SKM-1 treated with dmso at 0.1 percent for 144 hours (cell line): ENCODE data around the gene ANKRD13D.

Source experiments
- DNase-seq: peaks from one replicate; lab custom pipeline; 2025; ENCODE audit not compliant: unreplicated experiment; lab: John Stamatoyannopoulos, UW

ANKRD13D gene

GRCh38 chr11:67261946-67262681 lies 27.0 kb upstream of the ANKRD13D start:
- no peak for DNase-seq

DNA sequence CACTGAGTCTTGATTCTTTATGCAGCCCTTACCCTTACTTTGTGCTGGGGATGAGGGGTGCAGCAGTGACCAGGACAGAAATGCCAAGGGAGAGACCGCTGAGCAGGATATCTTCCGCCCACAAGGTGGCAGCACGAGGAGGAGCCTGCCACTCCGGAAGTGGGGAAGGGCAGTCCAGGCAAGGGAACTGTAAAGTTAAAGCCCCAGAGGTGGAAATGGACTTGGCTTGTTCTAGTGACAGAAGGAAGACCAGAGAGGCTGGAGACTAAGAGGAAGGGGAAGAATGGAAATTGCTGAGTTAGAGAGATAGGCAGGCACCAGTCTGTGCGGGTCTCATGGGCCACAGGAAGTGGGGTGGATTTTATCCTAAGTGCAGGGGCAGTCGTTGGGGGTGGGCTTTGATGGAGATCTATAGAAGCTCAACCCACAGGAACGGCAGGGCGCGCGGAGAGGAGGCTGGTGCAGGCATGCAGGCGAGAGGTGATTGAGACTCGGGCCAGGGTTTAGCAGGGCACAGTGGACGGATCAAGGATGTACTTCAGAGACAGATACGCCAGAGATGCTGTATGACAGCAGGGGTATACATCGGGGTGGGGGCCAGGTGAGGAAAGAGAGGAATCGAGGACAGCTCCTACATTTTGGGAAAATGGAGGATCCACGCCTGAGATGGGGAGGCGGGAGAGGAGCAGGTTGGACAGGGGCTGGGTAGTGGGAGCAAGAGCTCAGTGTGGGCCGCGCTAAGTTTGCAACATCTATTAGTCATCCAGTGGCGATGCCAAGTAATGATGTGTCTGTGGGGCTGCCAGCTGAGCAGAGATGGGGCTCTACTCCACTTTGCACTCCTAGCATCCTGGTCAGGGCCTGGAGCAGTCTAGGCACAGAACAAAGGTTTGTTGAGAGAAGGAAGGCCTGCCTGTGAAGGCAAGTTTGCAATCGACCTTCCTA lies 26.1 kb upstream of the ANKRD13D start:
- DNase-seq: peak; percentile 86

GRCh38 chr11:67264260-67264659 lies 24.8 kb upstream of the ANKRD13D start:
- DNase-seq: no peak

DNA sequence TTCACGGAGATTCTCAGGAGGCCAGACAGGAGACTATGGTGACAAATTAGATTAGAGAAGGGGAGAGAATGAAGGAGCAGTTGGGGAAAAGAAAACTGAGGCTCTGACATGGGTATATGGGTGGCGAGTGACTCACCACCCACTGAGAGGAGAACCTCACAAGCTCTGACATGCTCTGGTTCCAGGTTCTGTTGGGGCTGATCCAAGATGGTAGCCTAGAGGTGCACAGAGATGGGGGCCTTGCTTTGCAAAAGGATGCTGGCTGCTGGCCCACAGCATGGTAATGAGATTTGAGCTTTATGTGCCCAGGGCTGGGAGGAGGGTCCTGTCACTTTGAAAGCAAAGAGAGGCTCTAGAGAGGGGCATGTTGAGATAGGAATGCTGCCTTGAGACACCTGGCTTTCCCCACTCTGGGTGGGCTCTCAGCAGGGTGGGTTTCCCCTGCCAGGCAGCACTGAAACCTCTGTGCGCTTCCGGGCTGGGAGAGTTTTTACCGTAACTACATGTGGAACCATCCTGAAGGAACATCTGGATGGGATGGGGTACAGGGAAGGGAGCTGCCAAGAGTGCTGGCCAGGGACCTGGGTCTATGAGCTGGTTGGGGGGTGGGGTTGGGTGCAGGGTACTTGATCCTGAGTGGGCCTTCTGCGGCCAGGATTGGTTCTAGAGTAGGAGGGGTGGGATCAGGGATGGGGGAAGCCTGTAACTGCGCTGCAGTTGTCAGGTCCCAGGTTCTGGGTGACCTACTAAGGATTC lies 24.0 kb upstream of the ANKRD13D start:
- no peak for DNase-seq

GRCh38 chr11:67265633-67266448 lies 23.3 kb upstream of the ANKRD13D start:
- DNase-seq: peak; percentile 62

DNA sequence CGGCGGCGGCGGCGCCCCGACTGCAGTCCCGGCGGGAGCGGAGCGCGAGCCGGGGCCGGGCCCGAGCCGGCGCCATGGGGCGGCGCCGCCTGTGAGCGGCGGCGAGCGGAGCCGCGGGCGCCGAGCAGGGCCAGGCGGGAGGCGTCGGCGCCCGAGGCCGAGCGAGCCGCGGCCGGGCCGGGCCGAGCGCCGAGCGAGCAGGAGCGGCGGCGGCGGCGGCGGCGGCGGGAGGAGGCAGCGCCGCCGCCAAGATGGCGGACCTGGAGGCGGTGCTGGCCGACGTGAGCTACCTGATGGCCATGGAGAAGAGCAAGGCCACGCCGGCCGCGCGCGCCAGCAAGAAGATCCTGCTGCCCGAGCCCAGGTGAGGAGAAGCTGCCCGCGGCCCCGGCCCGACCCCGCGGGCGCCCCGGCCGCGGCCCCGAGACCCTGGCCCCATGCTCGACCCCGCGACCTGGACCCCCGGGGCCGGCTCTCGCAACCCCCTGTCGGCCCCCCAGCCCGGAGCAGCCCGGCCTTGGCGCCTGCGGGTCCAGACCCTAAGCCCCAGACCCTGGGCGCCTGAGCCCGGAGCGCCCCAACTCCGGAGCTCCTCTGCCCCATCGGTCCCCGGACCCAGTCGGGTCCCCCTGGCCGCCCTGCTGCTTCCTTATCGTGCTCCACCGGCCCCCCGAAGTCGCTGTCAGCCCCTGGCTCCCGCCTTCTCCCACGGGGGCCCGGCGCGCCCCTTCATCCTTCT lies 22.5 kb upstream of the ANKRD13D start, which contains the start of gene GRK2:
Gene GRK2, plus strand, starts transcription at position 25 of the 739 bp plus-strand sequence. Its CDS starts 227 bp downstream, at position 252.
- DNase-seq: peak; percentile 36

DNA sequence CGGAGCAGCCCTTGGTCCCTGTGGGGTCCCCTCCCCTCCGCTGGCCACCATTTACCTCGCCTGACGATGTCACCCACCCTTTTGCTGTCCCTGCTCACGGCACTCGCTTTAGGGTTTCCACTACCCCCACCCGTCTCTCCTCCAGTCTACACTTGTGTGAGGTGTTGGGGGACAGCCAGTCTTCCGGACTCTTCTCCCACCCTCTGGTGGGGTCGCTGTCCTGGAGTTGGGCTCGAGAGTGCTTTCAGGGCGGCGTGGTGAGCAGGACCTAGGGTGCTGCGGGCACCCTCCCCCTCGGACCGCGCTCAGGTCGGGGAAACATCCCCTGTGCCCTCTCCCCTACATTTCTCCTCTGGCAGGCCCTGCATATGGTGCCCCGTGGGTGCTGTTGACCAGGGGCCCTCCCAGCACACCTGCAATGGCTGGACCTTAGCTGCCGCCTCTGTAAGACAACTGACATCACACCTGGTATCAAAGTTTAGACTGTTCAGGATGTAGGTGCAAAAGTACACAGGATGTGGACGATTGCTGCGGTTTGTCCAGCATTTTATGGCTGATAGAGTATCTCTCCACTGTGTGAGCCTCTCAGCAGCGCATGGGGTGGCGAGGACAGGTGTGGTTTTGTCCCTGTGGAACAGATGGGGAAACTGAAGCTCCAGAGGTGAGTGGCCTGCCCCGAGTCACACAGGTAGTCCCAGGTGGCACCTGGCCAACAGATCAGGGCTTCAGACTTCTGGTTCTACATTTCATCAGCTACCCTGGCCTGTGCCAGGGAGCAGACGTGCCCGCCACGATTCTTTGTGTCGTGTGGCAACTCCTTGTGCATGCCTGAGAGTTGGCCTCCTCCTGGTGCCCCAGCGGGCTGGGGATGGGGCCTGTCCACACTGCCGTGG lies 21.7 kb upstream of the ANKRD13D start:
- DNase-seq: no peak

GRCh38 chr11:67268081-67268961 lies 20.8 kb upstream of the ANKRD13D start:
- DNase-seq: peak; percentile 77

DNA sequence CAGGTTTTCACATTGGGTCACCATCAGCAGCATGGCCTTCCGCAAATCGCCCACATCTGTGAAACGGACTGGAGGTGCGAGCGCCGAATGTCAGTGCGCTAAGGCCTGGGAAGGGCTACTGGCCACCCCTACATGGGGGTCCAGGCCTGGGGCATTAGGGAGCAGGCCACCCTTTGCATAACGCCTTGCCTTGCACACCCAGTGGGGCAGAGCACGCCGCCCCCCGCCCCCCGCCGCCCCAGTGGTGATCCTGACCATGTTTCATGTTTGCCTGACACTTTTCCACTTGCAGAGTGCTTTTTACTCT lies 20.2 kb upstream of the ANKRD13D start:
- DNase-seq: no peak

- no peak for DNase-seq
Measured at GRCh38 chr11:67269401-67270255, 19.5 kb upstream of the ANKRD13D start.

- DNase-seq: peak; percentile 77
Measured at GRCh38 chr11:67270256-67271204, 18.6 kb upstream of the ANKRD13D start.

- DNase-seq: no peak
Measured at GRCh38 chr11:67271205-67271540, 17.9 kb upstream of the ANKRD13D start.

- DNase-seq: peak; percentile 80
Measured at GRCh38 chr11:67271541-67272284, 17.4 kb upstream of the ANKRD13D start.

- no peak for DNase-seq
Measured at GRCh38 chr11:67272327-67273259, 16.5 kb upstream of the ANKRD13D start.
